MM.1S (cell line): ENCODE results near the gene KPNA5.
"Not testable (repeated sequence)": the region's sequence is repeated elsewhere in the genome, so short reads cannot be mapped to it uniquely, and the experiment has no call there.

ENCODE experiments used
- EZH2phosphoT487 ChIP-seq: fragments of 300-600 bp; sonication (generic); IDR thresholded peaks from 2 replicates; pipeline ENCODE4 v1.6.1; 2018; ENCODE audit warnings: antibody characterized with exemption, low read length
- TF ChIP-seq, protein P1 (sequence below): fragments of 300-600 bp; sonication (generic); IDR thresholded peaks from 2 replicates; pipeline ENCODE4 v1.5.1; 2016; ENCODE audit warnings: antibody characterized with exemption, low read length, mixed read lengths

DNA sequence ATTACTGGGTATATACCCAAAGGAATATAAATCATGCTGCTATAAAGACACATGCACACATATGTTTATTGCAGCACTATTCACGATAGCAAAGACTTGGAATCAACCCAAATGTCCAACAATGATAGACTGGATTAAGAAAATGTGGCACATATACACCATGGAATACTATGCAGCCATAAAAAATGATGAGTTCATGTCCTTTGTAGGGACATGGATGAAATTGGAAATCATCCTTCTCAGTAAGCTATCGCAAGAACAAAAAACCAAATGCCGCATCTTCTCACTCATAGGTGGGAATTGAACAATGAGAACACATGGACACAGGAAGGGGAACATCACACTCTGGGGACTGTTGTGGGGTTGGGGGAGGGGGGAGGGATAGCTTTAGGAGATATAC lies 59.5 kb downstream of the KPNA5 start:
- TF ChIP-seq EZH2phosphoT487, result not testable (repeated sequence)
- TF ChIP-seq, protein P1, sequence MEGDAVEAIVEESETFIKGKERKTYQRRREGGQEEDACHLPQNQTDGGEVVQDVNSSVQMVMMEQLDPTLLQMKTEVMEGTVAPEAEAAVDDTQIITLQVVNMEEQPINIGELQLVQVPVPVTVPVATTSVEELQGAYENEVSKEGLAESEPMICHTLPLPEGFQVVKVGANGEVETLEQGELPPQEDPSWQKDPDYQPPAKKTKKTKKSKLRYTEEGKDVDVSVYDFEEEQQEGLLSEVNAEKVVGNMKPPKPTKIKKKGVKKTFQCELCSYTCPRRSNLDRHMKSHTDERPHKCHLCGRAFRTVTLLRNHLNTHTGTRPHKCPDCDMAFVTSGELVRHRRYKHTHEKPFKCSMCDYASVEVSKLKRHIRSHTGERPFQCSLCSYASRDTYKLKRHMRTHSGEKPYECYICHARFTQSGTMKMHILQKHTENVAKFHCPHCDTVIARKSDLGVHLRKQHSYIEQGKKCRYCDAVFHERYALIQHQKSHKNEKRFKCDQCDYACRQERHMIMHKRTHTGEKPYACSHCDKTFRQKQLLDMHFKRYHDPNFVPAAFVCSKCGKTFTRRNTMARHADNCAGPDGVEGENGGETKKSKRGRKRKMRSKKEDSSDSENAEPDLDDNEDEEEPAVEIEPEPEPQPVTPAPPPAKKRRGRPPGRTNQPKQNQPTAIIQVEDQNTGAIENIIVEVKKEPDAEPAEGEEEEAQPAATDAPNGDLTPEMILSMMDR, result not testable (repeated sequence)
